LHCN-M2 (cell line): ENCODE results near the gene IL37. TPM values are rescaled to one million over a fixed set of nuclear protein-coding genes. Genes with fewer than 3 reads are reported as not detected.

Experiments
- DNase-seq: peaks from one replicate; pipeline ENCODE4 v3.0.0-alpha.2; 2012; ENCODE audit warnings: low read depth
- total RNA-seq: library from RNA; depleted of rRNA; stranded (reverse); fragments of >200 nt; gene quantifications from 2 replicates; pipeline ENCODE4 v1.2.3, GENCODE V29; 2014; rRNA removed

The IL37 gene
- total RNA-seq, 1 experiment from 2014 or later: 0.75 TPM

- DNase-seq: no peak
Observed at GRCh38 chr2:112959109-112959812, 48.3 kb downstream of the IL37 start.

GRCh38 chr2:112960230-112960825 is 49.4 kb downstream of the IL37 start:
- DNase-seq: no peak

GRCh38 chr2:112962308-112963175 is 51.6 kb downstream of the IL37 start:
- DNase-seq: no peak

- DNase-seq: no peak
Observed at GRCh38 chr2:112967023-112967422, 56.1 kb downstream of the IL37 start.

Other genes starting within 250 kb of the IL37 start
- not detected in 2 replicates for gene NT5DC4, start 190.1 kb upstream of the IL37 start, total RNA-seq
- gene CKAP2L, start 146.6 kb upstream of the IL37 start, total RNA-seq: 23.9 and 33.2 TPM in 2 replicates
- gene IL1A, start 126.7 kb upstream of the IL37 start, total RNA-seq: not detected in 2 replicates
- 0.06 and 0.86 TPM in 2 replicates for gene IL1B, start 74.4 kb upstream of the IL37 start, total RNA-seq
- not detected in 2 replicates for gene IL36G, start 66.8 kb downstream of the IL37 start, total RNA-seq
- gene IL36A, start 94.3 kb downstream of the IL37 start, total RNA-seq: not detected in 2 replicates
- gene IL36B, start 141.7 kb downstream of the IL37 start, total RNA-seq: not detected in 2 replicates
- gene IL36RN, start 148.0 kb downstream of the IL37 start, total RNA-seq: not detected in 2 replicates
- not detected in 2 replicates for gene IL1F10, start 156.8 kb downstream of the IL37 start, total RNA-seq
- gene IL1RN, start 216.4 kb downstream of the IL37 start, total RNA-seq: not detected in 2 replicates